Spleen (tissue), 7 donors: ENCODE measurements around the gene OR8D1.

Experiments
- CTCF ChIP-seq, 11 experiments: fragments of 200-600 bp in 7 of 11; fragments of 450-650 bp in 4 of 11; sonication (generic) in 4 of 11; IDR thresholded peaks in 8 of 11; conservative IDR thresholded peaks in 3 of 11; 1 replicate in 7 of 11; 2 replicates in 4 of 11; pipeline versions ENCODE4 v1.4.0 to v1.8.0; 2016 to 2021; ENCODE audit warnings: antibody characterized with exemption in 11 of 11, inconsistent platforms in 4 of 11, mild to moderate bottlenecking in 1 of 11
- POLR2AphosphoS5 ChIP-seq, 3 donors: sonication (generic); formaldehyde crosslinking; IDR thresholded peaks; one replicate each; pipeline ENCODE4 v1.5.1; 2017; ENCODE audit warnings: antibody characterized with exemption in 3 of 3
- donor health status: DM: no; HTN: no; CAD: no; lungs with moderate emphysema.
- donor health status: DM: no; HTN: no; CAD: no.
- donor health status: DM: no; HTN: no; CAD: no.

GRCh38 chr11:124313131-124313530, 618 bp downstream of the OR8D1 start:
- TF ChIP-seq CTCF (IDR thresholded peaks at IDR 0.05 in 8 of 11, conservative IDR thresholded peaks at IDR 0.05 in 3 of 11): no peak
- no peak for TF ChIP-seq POLR2AphosphoS5 (IDR thresholded peaks at IDR 0.05)
